Psoas muscle (tissue), 8 donors: ENCODE results near the gene HS1BP3. TPM values are rescaled to one million over a fixed set of nuclear protein-coding genes. Genes with fewer than 3 reads are reported as not detected.

Experiments used
- ATAC-seq, 4 donors: fragments of 200-7000 bp; cut with Tn5 transposase; one replicate each; pipeline ENCODE4 v1.9.1; 2020; ENCODE audit warnings: moderate library complexity in 3 of 4, mild to moderate bottlenecking in 2 of 4
- DNase-seq, 2 donors: peaks; one replicate each; pipeline ENCODE4 v3.0.0-alpha.2; 2020
- H3K27ac ChIP-seq: fragments of 200-600 bp; one replicate; pipeline ENCODE4 v1.8.0; 2022
- H3K27me3 ChIP-seq, 3 donors: fragments of 200-600 bp in 1 of 3; one replicate each; pipeline versions ENCODE4 v1.6.1 to v1.8.0; 2013 to 2022; ENCODE audit warnings: low read length in 2 of 3, mild to moderate bottlenecking in 2 of 3, moderate library complexity in 1 of 3; ENCODE audit not compliant: insufficient read depth in 3 of 3
- H3K36me3 ChIP-seq, 2 donors: fragments of 200-600 bp in 1 of 2; one replicate each; pipeline versions ENCODE4 v1.6.1 to v1.8.0; 2013 to 2022; ENCODE audit warnings: low read depth in 1 of 2, mild to moderate bottlenecking in 1 of 2, moderate library complexity in 1 of 2; ENCODE audit not compliant: insufficient read depth in 1 of 2
- H3K4me1 ChIP-seq: fragments of 200-600 bp; one replicate; pipeline ENCODE4 v1.8.0; 2022
- H3K4me3 ChIP-seq: fragments of 200-600 bp; one replicate; pipeline ENCODE4 v1.8.0; 2022; ENCODE audit warnings: mild to moderate bottlenecking
- H3K9me3 ChIP-seq: fragments of 200-600 bp; one replicate; pipeline ENCODE4 v1.8.0; 2022
- WGBS, 3 donors: extraction: QIAGEN DNeasy Blood & Tissue Kit; methylation state at CpG; one replicate each; pipeline versions ENCODE4 v1.1.6 to v1.1.7; 2013; 5-methylcytosine and 5-hydroxymethylcytosine counted together
- intact Hi-C, 2 donors: fragments of 100-400 bp; cut with DNase I; formaldehyde crosslinking; loops; one replicate each; pipeline versions ENCODE4 v1.11.0 to v1.14.2; 2022
- polyA plus RNA-seq, 3 donors: library from polyadenylated mRNA; stranded (reverse); fragments of 200-250 nt; gene quantifications; one replicate each; pipeline ENCODE4 v1.2.3, GENCODE V29; 2013
- total RNA-seq, 4 donors: library from RNA; stranded (reverse); fragmentation: NEBNext Ultra II Directional in 2 of 4; extraction: Animal tissue kit (Norgen Biotek cat#: 25700) in 2 of 4; gene quantifications; one replicate each; pipeline versions ENCODE4 v1.2.1 to v1.2.4, GENCODE V29; 2021 to 2023
- TF ChIP-seq, protein P1 (sequence below): fragments of 200-600 bp; IDR thresholded peaks from one replicate; pipeline ENCODE4 v1.8.0; 2022; ENCODE audit warnings: antibody characterized with exemption
- donor health status: healthy with polysubstance abuse.
- donor health status: DM: no; HTN: no; CAD: no; lungs with moderate emphysema.
- donor health status: Bipolar disorder and iron deficiency.
- donor health status: healthy.
- donor health status: DM: yes; HTN: yes; CAD: no.
- donor health status: DM: no; HTN: no; CAD: no.
- donor health status: DM: no; HTN: no; CAD: no.
- donor health status: DM: yes; HTN: yes; CAD: no.

Gene HS1BP3
- total and polyA plus RNA-seq, 7 donors: 9.2 to 20.6 (median 12.1) TPM

DNA sequence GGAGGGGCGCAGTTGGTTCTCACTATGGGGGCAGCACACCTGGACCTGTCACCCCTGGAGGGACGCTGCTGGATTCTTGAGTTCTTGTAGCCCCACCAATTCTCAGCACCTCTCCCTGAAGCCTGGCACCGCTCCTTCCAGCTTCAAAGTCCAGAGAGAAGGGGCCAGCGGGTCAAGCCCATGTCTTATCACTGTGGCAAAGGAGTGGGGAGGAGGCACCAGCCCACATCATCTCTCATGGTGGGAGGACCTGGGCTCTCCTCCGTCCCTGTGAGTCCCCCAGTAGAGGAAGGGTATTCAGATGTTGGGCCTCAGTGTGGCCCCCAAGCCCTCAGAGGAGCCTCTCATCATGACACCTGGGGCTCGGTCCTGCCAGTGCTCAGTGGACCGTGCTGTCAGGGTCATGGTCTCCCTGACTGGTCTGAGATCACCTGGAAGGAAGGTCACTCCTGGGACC is 67.4 kb downstream of the HS1BP3 start:
- ATAC-seq (no peak), DNase-seq (peak in 1 of 2 donors; percentile 45)
- WGBS, 3 donors: 92 to 99% (median 97%) methylated on average over 7 of the region's 7 CpGs
- TF ChIP-seq, protein P1, sequence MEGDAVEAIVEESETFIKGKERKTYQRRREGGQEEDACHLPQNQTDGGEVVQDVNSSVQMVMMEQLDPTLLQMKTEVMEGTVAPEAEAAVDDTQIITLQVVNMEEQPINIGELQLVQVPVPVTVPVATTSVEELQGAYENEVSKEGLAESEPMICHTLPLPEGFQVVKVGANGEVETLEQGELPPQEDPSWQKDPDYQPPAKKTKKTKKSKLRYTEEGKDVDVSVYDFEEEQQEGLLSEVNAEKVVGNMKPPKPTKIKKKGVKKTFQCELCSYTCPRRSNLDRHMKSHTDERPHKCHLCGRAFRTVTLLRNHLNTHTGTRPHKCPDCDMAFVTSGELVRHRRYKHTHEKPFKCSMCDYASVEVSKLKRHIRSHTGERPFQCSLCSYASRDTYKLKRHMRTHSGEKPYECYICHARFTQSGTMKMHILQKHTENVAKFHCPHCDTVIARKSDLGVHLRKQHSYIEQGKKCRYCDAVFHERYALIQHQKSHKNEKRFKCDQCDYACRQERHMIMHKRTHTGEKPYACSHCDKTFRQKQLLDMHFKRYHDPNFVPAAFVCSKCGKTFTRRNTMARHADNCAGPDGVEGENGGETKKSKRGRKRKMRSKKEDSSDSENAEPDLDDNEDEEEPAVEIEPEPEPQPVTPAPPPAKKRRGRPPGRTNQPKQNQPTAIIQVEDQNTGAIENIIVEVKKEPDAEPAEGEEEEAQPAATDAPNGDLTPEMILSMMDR: no peak
- H3K4me1 ChIP-seq: peaks cover 41% of the 10 kb centered on the region
- no peaks in the 10 kb centered on the region for H3K27me3 ChIP-seq
- intact Hi-C loops: loop anchor here in 1 of 2 donors (2.0 kb wide), 1 partner anchor 31 kb away; no protein-coding TSS in a partner anchor
- no peaks in the 10 kb centered on the region for H3K36me3 ChIP-seq
- H3K27ac ChIP-seq: no peak overlapping the region
- H3K9me3 ChIP-seq: peaks cover 9% of the 10 kb centered on the region
- no peak overlapping the region for H3K4me3 ChIP-seq

DNA sequence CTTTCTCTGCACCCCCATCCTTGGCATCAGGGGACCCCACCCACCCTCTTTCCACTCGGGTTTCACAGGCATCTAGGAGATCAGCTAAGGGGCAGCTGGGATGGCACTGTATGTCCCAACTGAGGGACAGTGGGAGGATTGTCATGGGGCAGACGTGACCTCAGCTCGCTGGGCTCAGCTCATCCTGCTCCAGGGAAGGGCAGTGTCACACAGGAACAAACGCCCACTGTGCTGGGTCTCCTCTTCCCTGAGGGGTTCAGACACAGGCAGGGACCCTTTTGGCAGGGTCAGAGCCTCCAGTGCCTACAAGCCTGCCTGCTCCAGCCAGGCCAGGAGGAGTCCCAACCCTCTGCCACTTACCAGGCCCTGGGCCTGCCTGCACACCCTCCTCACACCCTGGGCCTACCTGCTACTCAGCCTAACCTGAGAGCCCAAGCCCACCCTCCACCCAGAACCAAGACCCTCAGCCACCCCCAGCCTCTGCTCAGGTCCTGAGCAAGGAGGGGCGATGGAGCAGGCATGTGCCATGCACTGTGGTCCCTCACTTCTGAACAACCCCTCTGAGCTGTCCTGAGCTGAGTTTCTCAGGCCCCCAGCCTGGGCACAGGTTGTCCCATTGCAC is 68.2 kb downstream of the HS1BP3 start:
- Histone ChIP-seq H3K36me3 (no peaks in the 10 kb centered on the region), H3K4me1 (peaks cover 47% of the 10 kb centered on the region), H3K27ac (no peak overlapping the region), H3K4me3 (no peak overlapping the region), H3K9me3 (peaks cover 9% of the 10 kb centered on the region), H3K27me3 (no peaks in the 10 kb centered on the region)
- ATAC-seq (no peak), DNase-seq (peak in 1 of 2 donors; percentile 41)
- intact Hi-C loops: loop anchor here in 1 of 2 donors (2.0 kb wide), 1 partner anchor 32 kb away; no protein-coding TSS in a partner anchor
- TF ChIP-seq, protein P1: no peak
- 72 to 84% (median 82%) methylated on average over 5 of the region's 5 CpGs for WGBS, 3 donors

DNA sequence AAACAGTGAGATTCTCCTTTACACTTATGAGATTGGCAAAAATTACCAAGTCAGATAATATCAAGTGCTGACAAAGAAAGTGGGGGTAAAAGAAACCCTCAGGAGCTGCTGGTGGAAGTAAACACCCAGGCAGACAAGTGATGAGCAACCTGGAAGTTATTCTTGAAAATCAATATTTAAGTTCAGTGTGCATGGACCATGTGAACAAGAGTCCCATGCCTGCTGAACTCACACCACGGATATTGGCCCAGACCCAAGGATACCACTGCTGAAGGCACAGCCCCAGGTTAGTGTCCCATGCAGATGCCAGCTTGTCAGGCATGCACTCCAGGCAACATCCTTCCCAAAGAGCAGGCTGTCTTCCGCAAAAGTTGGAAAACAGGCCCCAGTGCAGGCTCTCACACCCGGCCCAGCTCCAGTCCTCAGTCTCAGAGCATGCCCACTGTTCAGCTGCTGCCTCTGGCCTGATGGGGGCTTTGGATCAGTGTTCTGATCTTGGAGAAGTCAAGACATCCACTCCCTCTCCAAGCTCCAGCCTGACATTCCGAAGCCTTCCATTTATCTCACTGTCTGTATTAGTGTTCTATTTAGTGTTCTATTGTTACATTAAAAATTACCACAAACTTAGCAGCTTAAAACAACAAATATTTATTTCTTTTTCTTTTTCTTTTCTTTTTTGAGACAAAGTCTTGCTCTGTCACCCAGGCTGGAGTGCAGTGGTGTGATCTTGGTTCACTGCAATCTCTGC is 70.0 kb downstream of the HS1BP3 start:
- peak in 1 of 2 donors; percentile 17 for DNase-seq

DNA sequence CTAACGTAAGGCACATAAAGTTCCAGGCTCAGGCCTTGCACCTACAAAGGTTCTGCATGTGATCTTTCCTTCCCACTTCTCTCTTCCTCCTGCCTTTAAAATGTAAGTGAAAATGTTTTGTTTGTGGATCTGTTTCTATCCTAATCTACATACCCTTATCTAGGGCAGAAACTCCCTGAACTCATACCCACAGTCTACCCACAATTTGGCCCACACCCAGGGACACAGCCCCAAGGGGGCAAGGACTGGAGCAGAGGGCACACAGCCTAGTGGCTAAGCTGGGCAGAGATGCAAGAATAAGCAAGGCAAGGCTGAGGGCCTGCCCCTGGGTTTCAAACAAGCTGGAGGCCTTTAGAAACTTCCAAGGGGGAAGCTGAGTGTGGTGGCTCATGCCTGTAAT is 71.0 kb downstream of the HS1BP3 start:
- TF ChIP-seq, protein P1: no peak
- H3K4me3 ChIP-seq: no peak overlapping the region
- intact Hi-C loops: loop anchor here in 1 of 2 donors (2.0 kb wide), 1 partner anchor 27 kb away; no protein-coding TSS in a partner anchor
- H3K36me3 ChIP-seq: no peaks in the 10 kb centered on the region
- H3K4me1 ChIP-seq: peaks cover 35% of the 10 kb centered on the region
- DNase-seq (no peak), ATAC-seq (no peak)
- H3K27me3 ChIP-seq: no peaks in the 10 kb centered on the region
- H3K27ac ChIP-seq: peak overlapping the region; percentile 84
- peaks cover 9% of the 10 kb centered on the region for H3K9me3 ChIP-seq
- WGBS, 3 donors: 75 to 87% (median 80%) methylated on average over 1 of the region's 1 CpG

More for the DNA sequence above, 70.0 kb downstream of the HS1BP3 start:
- peaks cover 43% of the 10 kb centered on the region for H3K4me1 ChIP-seq
- intact Hi-C loops: no loop called here
- peaks cover 9% of the 10 kb centered on the region for H3K9me3 ChIP-seq
- no peaks in the 10 kb centered on the region for H3K27me3 ChIP-seq
- 72 to 88% (median 81%) methylated on average over 4 of the region's 4 CpGs for WGBS, 3 donors
- peak overlapping the region; percentile 84 for H3K27ac ChIP-seq
- ATAC-seq: no peak
- TF ChIP-seq, protein P1: no peak
- no peak overlapping the region for H3K4me3 ChIP-seq
- H3K36me3 ChIP-seq: no peaks in the 10 kb centered on the region
